ENCODE data around the gene PPRC1. TPM values are rescaled to one million over a fixed set of nuclear protein-coding genes. Genes with fewer than 3 reads are reported as not detected.

PPRC1 gene
- total RNA-seq (10 to 100 TPM; 11.1 to 39.9 (median 19.0) TPM), polyA plus RNA-seq (10 to 100 TPM; 24.7 to 35.8 (median 35.2) TPM)
- long read RNA-seq, donor 1, partial matches to known transcripts, result 8 of 9 reads
- long read RNA-seq, donor 1, other reads (novel, unspliced or antisense), result 0 of 9 reads
- long read RNA-seq, donor 2, partial matches to known transcripts, result 0 of 2 reads
- long read RNA-seq, donor 2, other reads (novel, unspliced or antisense), result 0 of 2 reads
- long read RNA-seq, donor 3, partial matches to known transcripts, result 0 of 2 reads
- long read RNA-seq, donor 3, other reads (novel, unspliced or antisense), result 0 of 2 reads
- long read RNA-seq, donor 4, partial matches to known transcripts, result 3 of 3 reads
- long read RNA-seq, donor 4, other reads (novel, unspliced or antisense), result 0 of 3 reads
- long read RNA-seq, donor 5, full-length matches to known transcripts, result 4 of 16 reads
- long read RNA-seq, donor 5, partial matches to known transcripts, result 9 of 16 reads
- long read RNA-seq, donor 5, other reads (novel, unspliced or antisense), result 3 of 16 reads
- long read RNA-seq, donor 6, partial matches to known transcripts, result 2 of 3 reads
- long read RNA-seq, donor 6, other reads (novel, unspliced or antisense), result 0 of 3 reads
- long read RNA-seq, donor 7, result 0 reads
- long read RNA-seq, donor 8, partial matches to known transcripts, result 13 of 13 reads
- long read RNA-seq, donor 8, other reads (novel, unspliced or antisense), result 0 of 13 reads
- long read RNA-seq, donor 9, partial matches to known transcripts, result 0 of 1 reads
- long read RNA-seq, donor 9, other reads (novel, unspliced or antisense), result 0 of 1 reads
- long read RNA-seq, donor 10, partial matches to known transcripts, result 0 of 2 reads
- long read RNA-seq, donor 10, other reads (novel, unspliced or antisense), result 0 of 2 reads

GRCh38 chr10:102132563-102133372 lies at the start of gene PPRC1:
TSS of gene PPRC1 (plus strand) at chr10:102133040. CDS start at chr10:102133069, 29 bp downstream.
- intact Hi-C loops (cut with DNase I), result no loop called here
- Histone ChIP-seq H3K36me3 (replicated peaks in 1 of 2) (peaks cover 0 to 2% of the 10 kb centered on the region in 2 donors), H3K4me1 (replicated peaks in 1 of 2) (peaks cover 10 to 24% of the 10 kb centered on the region in 2 donors), H3K27ac (peak within 1 kb of the TSS; percentile 67 to 94 (median 92)), H3K27me3 (no peaks in the 10 kb centered on the region), H3K9me3 (replicated peaks in 1 of 3) (no peaks in the 10 kb centered on the region), H3K4me3 (peak within 1 kb of the TSS; percentile 52 to 89 (median 76))
- TF ChIP-seq POLR2A (IDR thresholded peaks at IDR 0.05) (peak; percentile 59 to 77), CTCF (IDR thresholded peaks at IDR 0.05) (peak; percentile 82 to 99 (median 94))
- WGBS, 4 donors, result 0 to 1% (median 1%) methylated on average over 14 to 64 of the region's 64 CpGs
- peak; percentile 97 to 100 (median 99) for DNase-seq

- intact Hi-C loops (cut with DNase I), result no loop called here
- H3K9me3 ChIP-seq (replicated peaks in 1 of 3), result no peaks in the 10 kb centered on the region
- no peak overlapping the region for H3K4me3 ChIP-seq
- no peaks in the 10 kb centered on the region for H3K36me3 ChIP-seq (replicated peaks in 1 of 2)
- 82 to 92% (median 89%) methylated on average over 3 of the region's 3 CpGs for WGBS, 4 donors
- no peak overlapping the region for H3K27ac ChIP-seq
- TF ChIP-seq CTCF (IDR thresholded peaks at IDR 0.05) (no peak), POLR2A (IDR thresholded peaks at IDR 0.05) (no peak)
- no peaks in the 10 kb centered on the region for H3K4me1 ChIP-seq (replicated peaks in 1 of 2)
- no peak for DNase-seq
- no peaks in the 10 kb centered on the region for H3K27me3 ChIP-seq
These were observed 49.3 kb upstream of the PPRC1 start for GRCh38 chr10:102083541-102083940.

GRCh38 chr10:102085336-102085735 lies 47.5 kb upstream of the PPRC1 start:
- no peaks in the 10 kb centered on the region for H3K36me3 ChIP-seq (replicated peaks in 1 of 2)
- 77 to 93% (median 88%) methylated on average over 3 of the region's 3 CpGs for WGBS, 4 donors
- TF ChIP-seq POLR2A (IDR thresholded peaks at IDR 0.05) (no peak), CTCF (IDR thresholded peaks at IDR 0.05) (no peak)

More at GRCh38 chr10:102085336-102085735, 47.5 kb upstream of the PPRC1 start:
- intact Hi-C loops (cut with DNase I), result no loop called here
- no peak overlapping the region for H3K4me3 ChIP-seq
- H3K27ac ChIP-seq, result no peak overlapping the region
- no peaks in the 10 kb centered on the region for H3K9me3 ChIP-seq (replicated peaks in 1 of 3)
- no peaks in the 10 kb centered on the region for H3K4me1 ChIP-seq (replicated peaks in 1 of 2)
- no peak for DNase-seq
- H3K27me3 ChIP-seq, result no peaks in the 10 kb centered on the region

All from adrenal gland (tissue), 19 donors.